Prostate gland (tissue), 2 donors: ENCODE data around the gene POLG.

Experiments used
- POLR2A ChIP-seq: fragments of 450-650 bp; IDR thresholded peaks from one replicate; pipeline ENCODE4 v1.6.1; 2016; ENCODE audit warnings: antibody characterized with exemption, mild to moderate bottlenecking
- POLR2AphosphoS5 ChIP-seq: sonication (generic); formaldehyde crosslinking; IDR thresholded peaks from one replicate; pipeline ENCODE4 v1.6.1; 2017; ENCODE audit warnings: antibody characterized with exemption
- TF ChIP-seq, protein P1 (sequence below), 4 experiments: fragments of 200-600 bp in 2 of 4; fragments of 450-650 bp in 2 of 4; sonication (generic) in 2 of 4; IDR thresholded peaks; 1 replicate in 3 of 4; 2 replicates in 1 of 4; pipeline ENCODE4 v1.5.1; 2016 to 2019; ENCODE audit warnings: antibody characterized with exemption in 4 of 4, mild to moderate bottlenecking in 2 of 4, moderate library complexity in 2 of 4

DNA sequence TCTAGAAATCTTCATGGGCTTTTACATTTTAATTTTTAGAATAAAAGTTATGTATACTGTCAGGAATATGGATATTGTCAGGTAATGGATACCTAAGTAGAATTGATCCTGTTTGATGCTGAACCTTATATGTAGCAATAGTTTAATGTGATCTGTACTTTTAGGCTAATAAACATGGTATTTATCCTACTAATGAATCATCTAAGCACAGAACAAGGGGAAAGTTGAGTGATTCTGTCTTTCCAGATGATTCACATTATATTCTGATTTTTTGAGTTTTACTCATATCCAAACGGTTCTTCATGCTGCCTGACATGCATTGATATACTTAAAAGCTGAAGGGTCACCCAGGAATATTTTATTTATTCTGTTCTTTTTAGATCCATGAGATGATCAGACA is 56.3 kb downstream of the POLG start:
- TF ChIP-seq, protein P1, sequence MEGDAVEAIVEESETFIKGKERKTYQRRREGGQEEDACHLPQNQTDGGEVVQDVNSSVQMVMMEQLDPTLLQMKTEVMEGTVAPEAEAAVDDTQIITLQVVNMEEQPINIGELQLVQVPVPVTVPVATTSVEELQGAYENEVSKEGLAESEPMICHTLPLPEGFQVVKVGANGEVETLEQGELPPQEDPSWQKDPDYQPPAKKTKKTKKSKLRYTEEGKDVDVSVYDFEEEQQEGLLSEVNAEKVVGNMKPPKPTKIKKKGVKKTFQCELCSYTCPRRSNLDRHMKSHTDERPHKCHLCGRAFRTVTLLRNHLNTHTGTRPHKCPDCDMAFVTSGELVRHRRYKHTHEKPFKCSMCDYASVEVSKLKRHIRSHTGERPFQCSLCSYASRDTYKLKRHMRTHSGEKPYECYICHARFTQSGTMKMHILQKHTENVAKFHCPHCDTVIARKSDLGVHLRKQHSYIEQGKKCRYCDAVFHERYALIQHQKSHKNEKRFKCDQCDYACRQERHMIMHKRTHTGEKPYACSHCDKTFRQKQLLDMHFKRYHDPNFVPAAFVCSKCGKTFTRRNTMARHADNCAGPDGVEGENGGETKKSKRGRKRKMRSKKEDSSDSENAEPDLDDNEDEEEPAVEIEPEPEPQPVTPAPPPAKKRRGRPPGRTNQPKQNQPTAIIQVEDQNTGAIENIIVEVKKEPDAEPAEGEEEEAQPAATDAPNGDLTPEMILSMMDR (IDR thresholded peaks at IDR 0.05) = no peak
- TF ChIP-seq POLR2AphosphoS5 (no peak), POLR2A (no peak)
